ENCODE results near the gene CORO2B. TPM values are rescaled to one million over a fixed set of nuclear protein-coding genes. Genes with fewer than 3 reads are reported as not detected.

CORO2B gene
- total and polyA plus RNA-seq, 9 of the 15 experiments (the other 6 are each of a cell fraction or from before 2014, with no cell fraction given) = not detected

- Histone ChIP-seq H3K4me1 (replicated peaks in 1 of 2; ENCODE audit: control insufficient read depth in 2 of 2, insufficient read depth in 2 of 2, low read length in 2 of 2) (no peaks in the 10 kb centered on the region), H3K27ac (ENCODE audit: extremely low read depth, low read depth, low read length) (no peak overlapping the region), H4K20me1 (replicated peaks; ENCODE audit: control insufficient read depth, insufficient read depth, low read length) (no peaks in the 10 kb centered on the region), H3K9ac (ENCODE audit: insufficient read depth in 1 of 2, low read depth in 2 of 2, low read length in 2 of 2) (no peak overlapping the region), H3K4me3 (no peak overlapping the region), H3K9me1 (ENCODE audit: control insufficient read depth, insufficient read depth, low read length) (no peaks in the 10 kb centered on the region), H3K79me2 (ENCODE audit: control insufficient read depth, insufficient read depth, low read length) (no peaks in the 10 kb centered on the region), H3K36me3 (ENCODE audit: control insufficient read depth, insufficient read depth, low read length) (no peaks in the 10 kb centered on the region), H3K27me3 (ENCODE audit: control insufficient read depth in 2 of 2, insufficient read depth in 2 of 2, low read length in 2 of 2) (peaks cover 2 to 56% of the 10 kb centered on the region in 2 experiments; a peak in 3 of 5 replicates), H3K9me3 (replicated peaks; ENCODE audit: control insufficient read depth, insufficient read depth, low read depth, low read length) (no peaks in the 10 kb centered on the region), H2AFZ (ENCODE audit: low read depth, low read length) (no peak overlapping the region), H3K4me2 (ENCODE audit: insufficient read depth, low read length) (no peak overlapping the region)
- in situ Hi-C loops (cut with MboI) = no loop called here
- TF ChIP-seq DMBX1 (CRISPR knock-in tag; IDR thresholded peaks at IDR 0.05; ENCODE audit: borderline replicate concordance) = no peak
- TF ChIP-seq FOXA1 (IDR thresholded peaks at IDR 0.05; ENCODE audit: borderline replicate concordance) = no peak
- TF ChIP-seq CC2D1A (IDR thresholded peaks at IDR 0.05) = no peak
- TF ChIP-seq HDAC2 (IDR thresholded peaks at IDR 0.05) = no peak
- no peak for TF ChIP-seq MTF1 (CRISPR knock-in tag; IDR thresholded peaks at IDR 0.05; ENCODE audit: borderline replicate concordance)
- ATAC-seq = no peak
- no peak for DNase-seq (ENCODE audit: extremely low read depth in 1 of 4, low spot score in 3 of 4)
- ChIA-PET POLR2A (interaction anchor here (0.6 kb wide), 1 partner anchor 26 kb away, joined by 4 read pairs; no protein-coding TSS in a partner anchor), CTCF (ENCODE audit: low intra/inter-chr PET ratio) (no interaction called here)
- FAIRE-seq = no peak
- intact Hi-C loops (cut with micrococcal nuclease) = no loop called here
- BruUV-seq (replicated peaks) = no TSS peak
- 0% methylated on average over 3 of the region's 3 CpGs for WGBS (ENCODE audit: insufficient coverage, low coverage, missing lambda C conversion rate)
Observed at GRCh38 chr15:68595260-68595564, 16.4 kb downstream of the CORO2B start.

GRCh38 chr15:68595761-68596160 is 17.0 kb downstream of the CORO2B start:
- ChIA-PET POLR2A (no interaction called here), CTCF (ENCODE audit: low intra/inter-chr PET ratio) (no interaction called here)
- BruUV-seq (replicated peaks) = no TSS peak
- Histone ChIP-seq H3K4me1 (replicated peaks in 1 of 2; ENCODE audit: control insufficient read depth in 2 of 2, insufficient read depth in 2 of 2, low read length in 2 of 2) (no peaks in the 10 kb centered on the region), H3K4me3 (no peak overlapping the region), H3K9me1 (ENCODE audit: control insufficient read depth, insufficient read depth, low read length) (no peaks in the 10 kb centered on the region), H3K36me3 (ENCODE audit: control insufficient read depth, insufficient read depth, low read length) (no peaks in the 10 kb centered on the region), H2AFZ (ENCODE audit: low read depth, low read length) (no peak overlapping the region), H4K20me1 (replicated peaks; ENCODE audit: control insufficient read depth, insufficient read depth, low read length) (no peaks in the 10 kb centered on the region), H3K27ac (ENCODE audit: extremely low read depth, low read depth, low read length) (no peak overlapping the region), H3K9ac (ENCODE audit: insufficient read depth in 1 of 2, low read depth in 2 of 2, low read length in 2 of 2) (no peak overlapping the region), H3K79me2 (ENCODE audit: control insufficient read depth, insufficient read depth, low read length) (no peaks in the 10 kb centered on the region), H3K9me3 (replicated peaks; ENCODE audit: control insufficient read depth, insufficient read depth, low read depth, low read length) (no peaks in the 10 kb centered on the region), H3K4me2 (ENCODE audit: insufficient read depth, low read length) (no peak overlapping the region), H3K27me3 (ENCODE audit: control insufficient read depth in 2 of 2, insufficient read depth in 2 of 2, low read length in 2 of 2) (peaks cover 2 to 56% of the 10 kb centered on the region in 2 experiments; a peak in 3 of 5 replicates)
- ATAC-seq = no peak
- intact Hi-C loops (cut with micrococcal nuclease) (no loop called here), in situ Hi-C loops (cut with MboI) (no loop called here)
- 0% methylated on average over 12 of the region's 17 CpGs for WGBS (ENCODE audit: insufficient coverage, low coverage, missing lambda C conversion rate)
- DNase-seq (ENCODE audit: extremely low read depth in 1 of 4, low spot score in 3 of 4) = no peak
- TF ChIP-seq PTBP1 (IDR thresholded peaks at IDR 0.05; ENCODE audit: low read depth, low read length) (no peak), HDAC6 (IDR thresholded peaks at IDR 0.05; ENCODE audit: low read depth, low read length) (no peak), EP400 (IDR thresholded peaks at IDR 0.05) (no peak), SFPQ (IDR thresholded peaks at IDR 0.05; ENCODE audit: low read depth, low read length) (no peak), CBX8 (IDR thresholded peaks at IDR 0.05; ENCODE audit: borderline replicate concordance, extremely low read depth, low read depth, low read length, poor library complexity, severe bottlenecking) (no peak), ZNF76 (CRISPR knock-in tag; IDR thresholded peaks at IDR 0.05; ENCODE audit: borderline replicate concordance) (no peak), ZNF143 (CRISPR knock-in tag; IDR thresholded peaks at IDR 0.05) (no peak), ZNF511 (CRISPR knock-in tag; IDR thresholded peaks at IDR 0.05) (no peak), COPS2 (conservative IDR thresholded peaks at IDR 0.05) (no peak), EZH2 (IDR thresholded peaks at IDR 0.05; ENCODE audit: borderline replicate concordance, low read depth, low read length) (no peak)
- no peak for FAIRE-seq

Measured in K562 (cell line).